GM12878 (cell line): ENCODE data around the gene SVOP. TPM values are rescaled to one million over a fixed set of nuclear protein-coding genes. Genes with fewer than 3 reads are reported as not detected.

Experiments used
- ATAC-seq: fragments of 200-7000 bp; cut with Tn5 transposase; 3 replicates; pipeline ENCODE4 v1.9.1; 2020; ENCODE audit warnings: mild to moderate bottlenecking, moderate library complexity
- BruUV-seq: library from RNA; stranded (reverse); fragments of 400-500 nt; replicated peaks from 2 replicates; lab custom pipeline; 2021; lab: Mats Ljungman, UMichigan
- CTCF ChIA-PET: fragments of 300-600 bp; sonication (Branson Sonifier 250); formaldehyde crosslinking; extraction: SDS; loops from one replicate; lab custom pipeline; 2021; ENCODE audit warnings: inconsistent platforms; lab: Yijun Ruan, JAX
- POLR2A ChIA-PET: fragments of 350-600 bp; formaldehyde crosslinking; extraction: SDS; loops from one replicate; lab custom pipeline; 2021; ENCODE audit warnings: inconsistent platforms; lab: Charles Lee
- RAD21 ChIA-PET: fragments of 300-600 bp; sonication (Branson Sonifier 250); formaldehyde crosslinking; loops from one replicate; lab custom pipeline; 2023; ENCODE audit warnings: antibody characterized with exemption; ENCODE audit not compliant: unreplicated experiment; lab: Charles Lee
- SMC1A ChIA-PET: fragments of 300-600 bp; sonication (Branson Sonifier 250); formaldehyde crosslinking; loops from one replicate; lab custom pipeline; 2023; ENCODE audit not compliant: unreplicated experiment, uncharacterized antibody; lab: Charles Lee
- DNase-seq: peaks from one replicate; pipeline ENCODE4 v3.0.0-alpha.2; 2011; ENCODE audit warnings: low read depth, low spot score
- FAIRE-seq: peaks from 3 replicates; lab custom pipeline; 2011; peaks lifted over from hg19 to GRCh38; lab: Jason Lieb, UNC
- H2AFZ ChIP-seq: 2 replicates; pipeline ENCODE4 v1.6.0; 2011; ENCODE audit warnings: low read depth, low read length, control low read depth; ENCODE audit not compliant: control insufficient read depth
- H3K27ac ChIP-seq: 2 replicates; pipeline ENCODE4 v1.5.1; 2011; ENCODE audit warnings: control low read depth; ENCODE audit not compliant: control insufficient read depth, insufficient read depth
- H3K27me3 ChIP-seq, 2 experiments: replicated peaks in 1 of 2; 2 replicates each; pipeline versions ENCODE4 v1.6.0 to v1.6.1; 2011; ENCODE audit warnings: low read length in 1 of 2; ENCODE audit not compliant: control insufficient read depth in 2 of 2, insufficient read depth in 2 of 2
- H3K36me3 ChIP-seq, 2 experiments: 2 replicates each; pipeline ENCODE4 v1.5.1; 2011; ENCODE audit warnings: low read length in 1 of 2; ENCODE audit not compliant: control insufficient read depth in 2 of 2, insufficient read depth in 2 of 2
- H3K4me1 ChIP-seq: 2 replicates; pipeline ENCODE4 v1.6.1; 2011; ENCODE audit warnings: mild to moderate bottlenecking, low read length, moderate library complexity, mixed read lengths; ENCODE audit not compliant: control insufficient read depth, insufficient read depth
- H3K4me2 ChIP-seq: 2 replicates; pipeline ENCODE4 v1.6.0; 2011; ENCODE audit warnings: control low read depth; ENCODE audit not compliant: control insufficient read depth, insufficient read depth
- H3K4me3 ChIP-seq: fragments of 200-600 bp; sonication (generic); 2 replicates; pipeline ENCODE4 v1.5.1; 2016
- H3K79me2 ChIP-seq: 2 replicates; pipeline ENCODE4 v1.6.0; 2011; ENCODE audit warnings: low read length; ENCODE audit not compliant: control insufficient read depth, insufficient read depth
- H3K9ac ChIP-seq: 2 replicates; pipeline ENCODE4 v1.8.0; 2011; ENCODE audit warnings: low read length, control low read depth, mixed read lengths; ENCODE audit not compliant: control insufficient read depth, insufficient read depth
- H3K9me3 ChIP-seq: replicated peaks from 3 replicates; pipeline ENCODE4 v1.5.1; 2011; ENCODE audit warnings: mild to moderate bottlenecking, low read length; ENCODE audit not compliant: control insufficient read depth, insufficient read depth
- H4K20me1 ChIP-seq: 2 replicates; pipeline ENCODE4 v1.6.0; 2011; ENCODE audit not compliant: control insufficient read depth, insufficient read depth
- ATF2 ChIP-seq: IDR thresholded peaks from 2 replicates; pipeline ENCODE4 v1.6.1; 2012; ENCODE audit warnings: low read length, inconsistent platforms
- BCL11A ChIP-seq: IDR thresholded peaks from 2 replicates; pipeline ENCODE4 v1.6.1; 2011; ENCODE audit warnings: low read depth, low read length
- BRCA1 ChIP-seq: IDR thresholded peaks from 2 replicates; pipeline ENCODE4 v1.6.1; 2011; ENCODE audit warnings: low read depth, low read length, improper control_type of control experiment
- CBX3 ChIP-seq: fragments of 200-600 bp; sonication (generic); IDR thresholded peaks from 2 replicates; pipeline ENCODE4 v1.6.1; 2016; ENCODE audit warnings: low read depth, borderline replicate concordance
- CHD2 ChIP-seq: IDR thresholded peaks from 2 replicates; pipeline ENCODE4 v1.6.1; 2011; ENCODE audit warnings: low read depth, low read length, improper control_type of control experiment, borderline replicate concordance
- DPF2 ChIP-seq: fragments of 450-650 bp; IDR thresholded peaks from 2 replicates; pipeline ENCODE4 v1.6.1; 2017; ENCODE audit warnings: mild to moderate bottlenecking
- ELK1 ChIP-seq: IDR thresholded peaks from 2 replicates; pipeline ENCODE4 v1.6.1; 2012; ENCODE audit warnings: low read depth, low read length, improper control_type of control experiment
- FOS ChIP-seq: IDR thresholded peaks from 3 replicates; pipeline ENCODE4 v1.6.1; 2011; ENCODE audit warnings: borderline replicate concordance; ENCODE audit not compliant: insufficient read length; ENCODE audit errors: extremely low read depth
- IRF3 ChIP-seq: fragments of 450-650 bp; IDR thresholded peaks from 2 replicates; pipeline ENCODE4 v1.6.1; 2014; ENCODE audit warnings: mild to moderate bottlenecking
- IRF4 ChIP-seq: IDR thresholded peaks from 2 replicates; pipeline ENCODE4 v1.6.1; 2011; ENCODE audit warnings: low read depth, low read length
- MYB ChIP-seq: fragments of 150-350 bp; IDR thresholded peaks from 2 replicates; pipeline ENCODE4 v1.6.1; 2014; ENCODE audit warnings: mild to moderate bottlenecking, low read depth, low read length, borderline replicate concordance
- PAX5 ChIP-seq: IDR thresholded peaks from 2 replicates; pipeline ENCODE4 v1.6.1; 2011; ENCODE audit warnings: low read depth, low read length, borderline replicate concordance
- RCOR1 ChIP-seq: conservative IDR thresholded peaks from 2 replicates; pipeline ENCODE4 v1.6.1; 2012; ENCODE audit warnings: low read depth, low read length, improper control_type of control experiment
- RUNX3 ChIP-seq: IDR thresholded peaks from 2 replicates; pipeline ENCODE4 v1.6.1; 2012; ENCODE audit warnings: low read length, inconsistent platforms
- TARDBP ChIP-seq: IDR thresholded peaks from 2 replicates; pipeline ENCODE4 v1.6.1; 2016; ENCODE audit warnings: borderline replicate concordance
- USF1 ChIP-seq: IDR thresholded peaks from 2 replicates; pipeline ENCODE4 v1.6.1; 2011; ENCODE audit warnings: borderline replicate concordance, low read depth, mild to moderate bottlenecking, moderate library complexity, mixed read lengths, low read length; ENCODE audit not compliant: insufficient read depth; ENCODE audit errors: extremely low read length
- ZBTB4 ChIP-seq: fragments of 450-650 bp; formaldehyde crosslinking; IDR thresholded peaks from 2 replicates; pipeline ENCODE4 v1.4.0; 2022; ENCODE audit warnings: mild to moderate bottlenecking, moderate library complexity
- ZNF217 ChIP-seq: fragments of 450-650 bp; IDR thresholded peaks from 2 replicates; pipeline ENCODE4 v1.6.1; 2017; ENCODE audit warnings: antibody characterized with exemption, mild to moderate bottlenecking
- WGBS: methylation state at CpG from one replicate; pipeline ENCODE4 v1.1.6; 2016; ENCODE audit warnings: low lambda C conversion rate; ENCODE audit not compliant: insufficient replicate concordance, insufficient coverage; ENCODE audit errors: missing lambda C conversion rate; 5-methylcytosine and 5-hydroxymethylcytosine counted together
- in situ Hi-C: fragments of 300-500 bp; cut with MboI; formaldehyde crosslinking; loops from 9 replicates; pipeline ENCODE4 v1.14.3; 2018; ENCODE audit warnings: mixed read lengths
- intact Hi-C: fragments of 100-400 bp; cut with micrococcal nuclease; formaldehyde crosslinking; loops from one replicate; pipeline ENCODE4 v1.14.2; 2022; ENCODE audit not compliant: unreplicated experiment
- polyA plus RNA-seq, 11 experiments: library from polyadenylated mRNA; depleted of rRNA in 4 of 11; unstranded in 6 of 11; stranded (reverse) in 5 of 11; fragments of >200 nt; fragmentation: Nextera tagmentation in 4 of 11; fragmentation: Illumina TruSeq in 1 of 11; extraction: Ambion mirVana in 4 of 11; extraction: Trizol in 1 of 11; gene quantifications; 1 replicate in 1 of 11; 2 replicates in 10 of 11; pipeline versions ENCODE4 v1.2.1 to v1.2.3, GENCODE V29; 2011 to 2016; ENCODE audit warnings: inconsistent platforms in 2 of 11, missing spikeins in 2 of 11, low read depth in 1 of 11
- total RNA-seq, 4 experiments: library from RNA; depleted of rRNA in 3 of 4; stranded (reverse); fragments of >200 nt in 3 of 4; fragmentation: Illumina TruSeq in 1 of 4; extraction: Trizol in 1 of 4; gene quantifications; 2 replicates each; pipeline versions ENCODE4 v1.2.1 to v1.2.3, GENCODE V29; 2013 to 2021

Gene SVOP
- total and polyA plus RNA-seq, 10 of the 15 experiments (the other 5 are each of a cell fraction or from before 2014, with no cell fraction given) = under 0.01 TPM; not detected in 9

GRCh38 chr12:109064143-109064542, 43.3 kb upstream of the SVOP start:
- Histone ChIP-seq H3K9me3 (no peaks in the 10 kb centered on the region; the same call in 2 of the 3 replicates), H3K27ac (no peak overlapping the region), H3K4me3 (no peak overlapping the region), H3K9ac (no peak overlapping the region), H3K27me3 (no peaks in the 10 kb centered on the region), H3K36me3 (no peaks in the 10 kb centered on the region; a peak in 1 of 4 replicates), H3K79me2 (no peaks in the 10 kb centered on the region), H4K20me1 (no peaks in the 10 kb centered on the region), H2AFZ (no peak overlapping the region), H3K4me2 (no peak overlapping the region), H3K4me1 (peaks cover 5% of the 10 kb centered on the region)
- no peak for FAIRE-seq
- no TSS peak for BruUV-seq
- CTCF ChIA-PET = no interaction called here
- WGBS = 94% methylated on average over 3 of the region's 3 CpGs
- RAD21 ChIA-PET = no interaction called here
- intact Hi-C loops = no loop called here
- SMC1A ChIA-PET = no interaction called here
- no peak for DNase-seq
- POLR2A ChIA-PET = interaction anchor here (0.6 kb wide), 1 partner anchor 242 kb away, joined by 3 read pairs; no protein-coding TSS in a partner anchor
- ATAC-seq = no peak
- in situ Hi-C loops = no loop called here
- no peak for TF ChIP-seq FOS
- no peak for TF ChIP-seq IRF3
- TF ChIP-seq IRF4 = no peak
- TF ChIP-seq ELK1 = no peak
- TF ChIP-seq RCOR1 = no peak
- TF ChIP-seq TARDBP = no peak
- no peak for TF ChIP-seq DPF2
- TF ChIP-seq RUNX3 = no peak
- TF ChIP-seq ZBTB4 (CRISPR knock-in tag) = no peak
- no peak for TF ChIP-seq USF1
- no peak for TF ChIP-seq BRCA1
- no peak for TF ChIP-seq ATF2
- no peak for TF ChIP-seq CHD2
- TF ChIP-seq CBX3 = no peak
- no peak for TF ChIP-seq BCL11A
- TF ChIP-seq ZNF217 = no peak
- no peak for TF ChIP-seq PAX5
- TF ChIP-seq MYB = no peak
